PC-3 (cell line): ENCODE data around the gene ZFHX3. TPM values are rescaled to one million over a fixed set of nuclear protein-coding genes. Genes with fewer than 3 reads are reported as not detected.
A peak's percentile ranks its signal among the peaks of the same experiment; 100 is the strongest.

Experiments
- ATAC-seq: fragments of 200-7000 bp; cut with Tn5 transposase; 2 replicates; pipeline ENCODE4 v1.9.1; 2020; ENCODE audit warnings: mild to moderate bottlenecking, moderate library complexity
- BruUV-seq: library from RNA; stranded (reverse); fragments of 400-500 nt; replicated peaks from 2 replicates; lab custom pipeline; 2021; lab: Mats Ljungman, UMichigan
- CTCF ChIA-PET: fragments of 300-600 bp; sonication (Branson Sonifier 250); formaldehyde crosslinking; loops from one replicate; lab custom pipeline; 2022; ENCODE audit warnings: antibody characterized with exemption; lab: Charles Lee
- POLR2A ChIA-PET: fragments of 300-600 bp; sonication (Branson Sonifier 250); formaldehyde crosslinking; loops from one replicate; lab custom pipeline; 2022; ENCODE audit warnings: antibody characterized with exemption; ENCODE audit not compliant: unreplicated experiment; lab: Charles Lee
- DNase-seq: peaks from one replicate; pipeline ENCODE4 v3.0.0-alpha.2; 2015
- H2AFZ ChIP-seq: fragments of 300-600 bp; sonication (generic); 2 replicates; pipeline ENCODE4 v1.6.0; 2016; ENCODE audit warnings: antibody characterized with exemption, low read length
- H3F3A ChIP-seq: fragments of 300-600 bp; sonication (generic); one replicate; pipeline ENCODE4 v1.6.0; 2017; ENCODE audit warnings: antibody characterized with exemption, low read length, control low read depth, mild to moderate bottlenecking; ENCODE audit not compliant: unreplicated experiment
- H3K27ac ChIP-seq: fragments of 300-600 bp; sonication (generic); 2 replicates; pipeline ENCODE4 v1.5.1; 2016; ENCODE audit warnings: mild to moderate bottlenecking, low read length
- H3K27me3 ChIP-seq: fragments of 300-600 bp; sonication (generic); 2 replicates; pipeline ENCODE4 v1.6.1; 2016; ENCODE audit warnings: low read length, mixed read lengths
- H3K36me3 ChIP-seq: fragments of 300-600 bp; sonication (generic); 2 replicates; pipeline ENCODE4 v1.6.1; 2016; ENCODE audit warnings: low read depth, mixed run types, low read length, mixed read lengths
- H3K4me1 ChIP-seq: fragments of 300-600 bp; sonication (generic); 2 replicates; pipeline ENCODE4 v1.5.1; 2016; ENCODE audit warnings: low read length; ENCODE audit not compliant: insufficient read depth
- H3K4me2 ChIP-seq: fragments of 300-600 bp; sonication (generic); 2 replicates; pipeline ENCODE4 v1.6.0; 2016; ENCODE audit warnings: low read length
- H3K4me3 ChIP-seq: fragments of 300-600 bp; sonication (generic); 2 replicates; pipeline ENCODE4 v1.5.1; 2016; ENCODE audit warnings: mild to moderate bottlenecking, low read length, mixed read lengths
- H3K79me2 ChIP-seq: fragments of 300-600 bp; sonication (generic); 2 replicates; pipeline ENCODE4 v1.6.1; 2017; ENCODE audit warnings: low read length, mixed read lengths
- H3K9ac ChIP-seq: fragments of 300-600 bp; sonication (generic); 2 replicates; pipeline ENCODE4 v1.6.0; 2016; ENCODE audit warnings: mild to moderate bottlenecking, low read length
- H3K9me2 ChIP-seq: fragments of 300-600 bp; sonication (generic); replicated peaks from 2 replicates; pipeline ENCODE4 v1.6.1; 2016; ENCODE audit warnings: mixed run types, low read length, mixed read lengths
- H3K9me3 ChIP-seq: fragments of 300-600 bp; sonication (generic); 2 replicates; pipeline ENCODE4 v1.6.1; 2016; ENCODE audit warnings: low read length, mixed read lengths
- H4K20me1 ChIP-seq: fragments of 300-600 bp; sonication (generic); 2 replicates; pipeline ENCODE4 v1.6.1; 2016; ENCODE audit warnings: low read length, mixed read lengths
- CTCF ChIP-seq: fragments of 300-600 bp; sonication (generic); conservative IDR thresholded peaks from 2 replicates; pipeline ENCODE4 v1.5.1; 2017; ENCODE audit warnings: antibody characterized with exemption, low read depth, mild to moderate bottlenecking, low read length
- EZH2 ChIP-seq: fragments of 300-600 bp; sonication (generic); IDR thresholded peaks from one replicate; pipeline ENCODE4 v1.6.1; 2017; ENCODE audit warnings: antibody characterized with exemption, mild to moderate bottlenecking, low read length; ENCODE audit not compliant: unreplicated experiment
- EZH2phosphoT487 ChIP-seq: fragments of 300-600 bp; sonication (generic); IDR thresholded peaks from 2 replicates; pipeline ENCODE4 v1.6.1; 2018; ENCODE audit warnings: mild to moderate bottlenecking, antibody characterized with exemption, low read length, borderline replicate concordance
- intact Hi-C: fragments of 100-400 bp; cut with micrococcal nuclease; formaldehyde crosslinking; loops from 2 replicates; pipeline ENCODE4 v1.9.0; 2023
- total RNA-seq: library from RNA; depleted of rRNA; stranded (reverse); fragments of >200 nt; gene quantifications from 2 replicates; pipeline ENCODE4 v1.2.3, GENCODE V29; 2014

ZFHX3 gene
- total RNA-seq, 1 experiment from 2014 or later, result 3.5 TPM

- Histone ChIP-seq H3K27ac (peak overlapping the region; percentile 55), H3K9me2 (no peaks in the 10 kb centered on the region), H3K9ac (peak overlapping the region; percentile 84), H3K79me2 (peaks cover 50% of the 10 kb centered on the region), H3K27me3 (no peaks in the 10 kb centered on the region), H3K9me3 (no peaks in the 10 kb centered on the region), H2AFZ (peak overlapping the region; percentile 65; the same call in 1 of the 2 replicates), H3K4me3 (peak overlapping the region; percentile 93), H3K4me2 (peak overlapping the region; percentile 88), H3K4me1 (peaks cover 48% of the 10 kb centered on the region), H3K36me3 (no peaks in the 10 kb centered on the region), H4K20me1 (no peaks in the 10 kb centered on the region), H3F3A (no peaks in the 10 kb centered on the region)
- BruUV-seq, result no TSS peak
- TF ChIP-seq CTCF (no peak), EZH2 (no peak), EZH2phosphoT487 (no peak)
- DNase-seq (peak; percentile 37), ATAC-seq (no peak)
- ChIA-PET CTCF (interaction anchor here (0.7 kb wide), 2 partner anchors 62 to 506 kb away, joined by 8 to 9 read pairs; no protein-coding TSS in a partner anchor), POLR2A (no interaction called here)
- intact Hi-C loops, result loop anchor here (10.0 kb wide), 1 partner anchor 394 kb away; no protein-coding TSS in a partner anchor
These were observed 10.9 kb upstream of the ZFHX3 start for GRCh38 chr16:73058616-73059409.

DNA sequence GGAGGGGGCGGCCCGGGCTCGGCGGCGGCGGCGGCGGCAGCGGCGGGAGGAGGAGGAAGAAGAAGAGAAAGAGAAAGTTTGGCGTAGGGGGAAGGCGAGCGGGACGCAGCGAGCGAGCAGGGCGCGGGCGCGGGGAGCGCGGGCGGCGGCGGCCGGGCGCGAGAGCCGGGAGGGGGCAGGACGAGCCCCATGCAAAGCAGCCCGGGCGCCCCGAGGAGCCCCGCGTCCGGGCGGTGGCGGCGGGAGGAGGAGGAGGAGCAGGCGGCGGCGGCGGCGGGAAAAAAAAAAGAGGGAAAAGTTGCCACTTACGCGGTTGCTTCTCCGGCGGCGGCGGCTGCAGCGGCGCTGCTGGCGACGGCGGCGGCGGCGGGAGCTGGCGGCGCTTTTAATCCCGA lies 10.3 kb upstream of the ZFHX3 start:
- H3F3A ChIP-seq, result no peaks in the 10 kb centered on the region
- no peaks in the 10 kb centered on the region for H3K36me3 ChIP-seq
- H3K27ac ChIP-seq, result peak overlapping the region; percentile 55; the same call in 1 of the 2 replicates
- intact Hi-C loops, result loop anchor here (10.0 kb wide), 1 partner anchor 393 kb away; no protein-coding TSS in a partner anchor
- H3K4me3 ChIP-seq, result peak overlapping the region; percentile 93
- DNase-seq (no peak), ATAC-seq (no peak)
- peaks cover 56% of the 10 kb centered on the region for H3K79me2 ChIP-seq
- no peak for TF ChIP-seq CTCF
- no peak for TF ChIP-seq EZH2phosphoT487
- no peak for TF ChIP-seq EZH2
- H4K20me1 ChIP-seq, result no peaks in the 10 kb centered on the region
- no peaks in the 10 kb centered on the region for H3K27me3 ChIP-seq
- H3K9ac ChIP-seq, result peak overlapping the region; percentile 84
- CTCF ChIA-PET, result interaction anchor here (0.7 kb wide), 2 partner anchors 63 to 505 kb away, joined by 8 to 9 read pairs; no protein-coding TSS in a partner anchor
- no peak overlapping the region for H2AFZ ChIP-seq
- H3K4me1 ChIP-seq, result peaks cover 53% of the 10 kb centered on the region
- no TSS peak for BruUV-seq
- POLR2A ChIA-PET, result no interaction called here
- H3K9me3 ChIP-seq, result no peaks in the 10 kb centered on the region
- no peaks in the 10 kb centered on the region for H3K9me2 ChIP-seq
- H3K4me2 ChIP-seq, result no peak overlapping the region
